SK-N-SH (cell line): ENCODE results near the gene THADA. TPM values are rescaled to one million over a fixed set of nuclear protein-coding genes. Genes with fewer than 3 reads are reported as not detected.

Source experiments
- CTCF ChIA-PET: fragments of 300-600, 350-600 bp; formaldehyde crosslinking; extraction: SDS; loops from one replicate; lab custom pipeline; 2021; lab: Yijun Ruan, JAX
- POLR2A ChIA-PET: fragments of 350-600 bp; sonication (Branson Sonifier 250); formaldehyde crosslinking; extraction: SDS; loops from one replicate; lab custom pipeline; 2020; ENCODE audit warnings: antibody characterized with exemption, inconsistent platforms; lab: Yijun Ruan, JAX
- DNase-seq: peaks from one replicate; pipeline ENCODE4 v3.0.0; 2012
- H2AFZ ChIP-seq: fragments of 200-600 bp; sonication (generic); 2 replicates; pipeline ENCODE4 v1.8.1; 2016; ENCODE audit warnings: antibody characterized with exemption, mild to moderate bottlenecking, low read depth
- H3F3A ChIP-seq: fragments of 200-600 bp; sonication (generic); replicated peaks from 2 replicates; pipeline ENCODE3; 2016; ENCODE audit warnings: antibody characterized with exemption, mild to moderate bottlenecking; ENCODE audit not compliant: insufficient read depth
- H3K27ac ChIP-seq, 2 experiments: fragments of 200-500 bp in 1 of 2; fragments of 200-600 bp in 1 of 2; sonication (Bioruptor generic) in 1 of 2; sonication (generic), shearing (Covaris generic) in 1 of 2; 2 replicates each; pipeline versions ENCODE4 v1.5.1 to v1.6.1; 2014 to 2016; ENCODE audit warnings: low read depth in 2 of 2, inconsistent platforms in 1 of 2, low read length in 1 of 2, mild to moderate bottlenecking in 1 of 2, mixed read lengths in 1 of 2
- H3K27me3 ChIP-seq: fragments of 200-600 bp; sonication (generic), shearing (Covaris generic); 2 replicates; pipeline ENCODE4 v1.6.1; 2016; ENCODE audit warnings: mixed run types; ENCODE audit not compliant: insufficient read depth
- H3K36me3 ChIP-seq, 2 experiments: fragments of 200-500 bp in 1 of 2; fragments of 200-600 bp in 1 of 2; sonication (Bioruptor generic) in 1 of 2; sonication (generic) in 1 of 2; replicated peaks in 1 of 2; 2 replicates each; pipeline versions ENCODE3 to v1.5.1; 2014 to 2016; ENCODE audit warnings: low read length in 1 of 2, mild to moderate bottlenecking in 1 of 2; ENCODE audit not compliant: insufficient read depth in 2 of 2, control insufficient read depth in 1 of 2
- H3K4me1 ChIP-seq, 2 experiments: fragments of 200-500 bp in 1 of 2; fragments of 200-600 bp in 1 of 2; sonication (Bioruptor generic) in 1 of 2; sonication (generic), shearing (Covaris generic) in 1 of 2; 2 replicates each; pipeline versions ENCODE4 v1.5.1 to v1.6.1; 2014 to 2016; ENCODE audit warnings: low read depth in 1 of 2, low read length in 1 of 2, mixed run types in 1 of 2; ENCODE audit not compliant: insufficient read depth in 2 of 2, control insufficient read depth in 1 of 2
- H3K4me2 ChIP-seq: fragments of 200-600 bp; sonication (generic), shearing (Covaris generic); 2 replicates; pipeline ENCODE4 v1.6.1; 2017; ENCODE audit warnings: mixed run types
- H3K4me3 ChIP-seq, 2 experiments: fragments of 200-500 bp in 1 of 2; fragments of 200-600 bp in 1 of 2; sonication (Bioruptor generic) in 1 of 2; sonication (generic), shearing (Covaris generic) in 1 of 2; 2 replicates each; pipeline versions ENCODE4 v1.5.1 to v1.8.1; 2014 to 2016; ENCODE audit warnings: low read depth in 2 of 2, inconsistent platforms in 1 of 2, low read length in 1 of 2, mild to moderate bottlenecking in 1 of 2, mixed read lengths in 1 of 2, moderate library complexity in 1 of 2
- H3K79me2 ChIP-seq: fragments of 200-600 bp; sonication (generic); 2 replicates; pipeline ENCODE4 v1.8.1; 2017; ENCODE audit warnings: mild to moderate bottlenecking; ENCODE audit not compliant: insufficient read depth
- H3K9ac ChIP-seq: fragments of 200-600 bp; sonication (generic); 2 replicates; pipeline ENCODE4 v1.6.1; 2017; ENCODE audit warnings: mixed run types
- H3K9me2 ChIP-seq: fragments of 200-600 bp; sonication (generic); 2 replicates; pipeline ENCODE4 v1.6.1; 2017; ENCODE audit warnings: mixed run types
- H3K9me3 ChIP-seq: fragments of 200-600 bp; sonication (generic); 2 replicates; pipeline ENCODE4 v1.6.1; 2017; ENCODE audit warnings: mixed run types, mild to moderate bottlenecking, moderate library complexity
- H4K20me1 ChIP-seq: fragments of 200-600 bp; sonication (generic); 2 replicates; pipeline ENCODE4 v1.6.1; 2017; ENCODE audit warnings: mild to moderate bottlenecking, mixed run types; ENCODE audit not compliant: insufficient read depth
- CHD2 ChIP-seq: fragments of 150-350 bp; IDR thresholded peaks from 2 replicates; pipeline ENCODE4 v1.6.1; 2018; ENCODE audit warnings: low read length; ENCODE audit not compliant: partially characterized antibody
- ELF1 ChIP-seq: IDR thresholded peaks from 2 replicates; pipeline ENCODE4 v1.4.0; 2012
- EP300 ChIP-seq, 2 experiments: IDR thresholded peaks; 2 replicates each; pipeline versions ENCODE4 v1.4.0 to v1.6.1; 2012; ENCODE audit warnings: borderline replicate concordance in 1 of 2, low read depth in 1 of 2, low read length in 1 of 2
- FOSL2 ChIP-seq: IDR thresholded peaks from 2 replicates; pipeline ENCODE4 v1.4.0; 2012; ENCODE audit warnings: low read depth, mild to moderate bottlenecking, moderate library complexity, borderline replicate concordance
- FOXJ3 ChIP-seq: sonication (generic); formaldehyde crosslinking; IDR thresholded peaks from 2 replicates; pipeline ENCODE4 v1.5.1; 2020; ENCODE audit warnings: mild to moderate bottlenecking, missing genetic modification reagents
- FOXM1 ChIP-seq: IDR thresholded peaks from 2 replicates; pipeline ENCODE4 v1.4.0; 2012; ENCODE audit warnings: low read depth, mild to moderate bottlenecking
- GATA2 ChIP-seq: sonication (generic); formaldehyde crosslinking; IDR thresholded peaks from 2 replicates; pipeline ENCODE4 v1.5.0; 2020; ENCODE audit warnings: mild to moderate bottlenecking, missing genetic modification reagents
- JUND ChIP-seq: IDR thresholded peaks from 2 replicates; pipeline ENCODE4 v1.4.0; 2012
- MXI1 ChIP-seq: IDR thresholded peaks from 2 replicates; pipeline ENCODE4 v1.6.1; 2012; ENCODE audit warnings: mild to moderate bottlenecking, low read depth, low read length, improper control_type of control experiment
- NFIC ChIP-seq: IDR thresholded peaks from 2 replicates; pipeline ENCODE4 v1.4.0; 2012; ENCODE audit warnings: borderline replicate concordance
- RAD21 ChIP-seq: IDR thresholded peaks from 2 replicates; pipeline ENCODE4 v1.6.1; 2012; ENCODE audit warnings: mild to moderate bottlenecking, low read length
- RCOR1 ChIP-seq: fragments of 150-350 bp; IDR thresholded peaks from 2 replicates; pipeline ENCODE4 v1.6.1; 2017; ENCODE audit warnings: antibody characterized with exemption, low read length
- TCF12 ChIP-seq: IDR thresholded peaks from 2 replicates; pipeline ENCODE4 v1.4.0; 2012
- TEAD4 ChIP-seq: IDR thresholded peaks from 2 replicates; pipeline ENCODE4 v1.4.0; 2012; ENCODE audit warnings: mild to moderate bottlenecking, borderline replicate concordance; ENCODE audit not compliant: insufficient read depth
- YY1 ChIP-seq: IDR thresholded peaks from 2 replicates; pipeline ENCODE4 v1.4.0; 2012; ENCODE audit warnings: low read depth, mild to moderate bottlenecking
- WGBS: methylation state at CpG from one replicate; pipeline ENCODE4 v1.1.6; 2017; ENCODE audit warnings: low lambda C conversion rate; 5-methylcytosine and 5-hydroxymethylcytosine counted together
- polyA plus RNA-seq, 3 experiments: library from polyadenylated mRNA; depleted of rRNA; stranded (reverse); fragments of >200 nt; gene quantifications; 2 replicates each; pipeline ENCODE4 v1.2.3, GENCODE V29; 2012
- TF ChIP-seq, protein P1 (sequence below): IDR thresholded peaks from 2 replicates; pipeline ENCODE4 v1.4.0; 2012; ENCODE audit warnings: low read depth, borderline replicate concordance
- TF ChIP-seq, protein P2 (sequence below): IDR thresholded peaks from 2 replicates; pipeline ENCODE4 v1.4.0; 2012; ENCODE audit warnings: low read depth, borderline replicate concordance
- TF ChIP-seq, protein P3 (sequence below): IDR thresholded peaks from 2 replicates; pipeline ENCODE4; 2012
- TF ChIP-seq, protein P4 (sequence below): IDR thresholded peaks from 2 replicates; pipeline ENCODE4 v1.6.1; 2012; ENCODE audit warnings: mild to moderate bottlenecking, low read depth, low read length, moderate library complexity

The THADA gene
- polyA plus RNA-seq, 1 of the 3 experiments (the other 2 are of a cell fraction), result 25.6 TPM

DNA sequence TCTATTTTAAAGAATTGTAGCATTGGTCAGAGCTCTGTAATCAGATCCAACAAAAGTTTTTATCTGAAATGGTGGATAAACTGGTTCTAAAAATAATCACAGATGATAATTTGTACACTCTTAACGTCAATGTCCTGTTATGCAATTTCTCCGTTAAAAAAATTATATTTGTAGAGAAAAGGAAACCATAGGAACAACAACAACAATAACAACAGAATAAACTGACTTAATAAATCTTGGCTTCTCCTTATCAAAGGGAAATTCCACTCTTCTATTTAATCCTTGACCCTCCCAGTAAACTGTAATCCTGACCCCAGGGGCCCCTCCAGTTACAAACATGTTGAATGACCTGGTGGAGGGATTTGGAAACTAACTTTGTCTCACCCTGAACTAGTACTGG, 290.8 kb downstream of the THADA start:
- H3K79me2 ChIP-seq, result no peaks in the 10 kb centered on the region
- ChIA-PET POLR2A (no interaction called here), CTCF (interaction anchor here (1.2 kb wide), 1 partner anchor 17 kb away, joined by 4 read pairs; no protein-coding TSS in a partner anchor)
- no peak for DNase-seq
- WGBS, result 66% methylated on average over 2 of the region's 2 CpGs
- H3K9me3 ChIP-seq, result no peaks in the 10 kb centered on the region
- H3K36me3 ChIP-seq, result peaks cover 0 to 3% of the 10 kb centered on the region in 2 experiments
- no peaks in the 10 kb centered on the region for H4K20me1 ChIP-seq
- no peak overlapping the region for H2AFZ ChIP-seq
- H3F3A ChIP-seq, result no peaks in the 10 kb centered on the region
- no peaks in the 10 kb centered on the region for H3K27me3 ChIP-seq
- H3K9me2 ChIP-seq, result no peaks in the 10 kb centered on the region
- H3K9ac ChIP-seq, result no peak overlapping the region
- H3K4me2 ChIP-seq, result no peak overlapping the region
- H3K4me3 ChIP-seq, result no peak overlapping the region
- no peak overlapping the region for H3K27ac ChIP-seq
- no peak for TF ChIP-seq TCF12
- no peak for TF ChIP-seq RAD21
- TF ChIP-seq RCOR1, result no peak
- TF ChIP-seq FOXM1, result no peak
- TF ChIP-seq, protein P1, sequence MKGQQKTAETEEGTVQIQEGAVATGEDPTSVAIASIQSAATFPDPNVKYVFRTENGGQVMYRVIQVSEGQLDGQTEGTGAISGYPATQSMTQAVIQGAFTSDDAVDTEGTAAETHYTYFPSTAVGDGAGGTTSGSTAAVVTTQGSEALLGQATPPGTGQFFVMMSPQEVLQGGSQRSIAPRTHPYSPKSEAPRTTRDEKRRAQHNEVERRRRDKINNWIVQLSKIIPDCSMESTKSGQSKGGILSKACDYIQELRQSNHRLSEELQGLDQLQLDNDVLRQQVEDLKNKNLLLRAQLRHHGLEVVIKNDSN, result no peak
- TF ChIP-seq JUND, result no peak
- no peak for TF ChIP-seq YY1
- no peak for TF ChIP-seq TEAD4
- TF ChIP-seq, protein P2, sequence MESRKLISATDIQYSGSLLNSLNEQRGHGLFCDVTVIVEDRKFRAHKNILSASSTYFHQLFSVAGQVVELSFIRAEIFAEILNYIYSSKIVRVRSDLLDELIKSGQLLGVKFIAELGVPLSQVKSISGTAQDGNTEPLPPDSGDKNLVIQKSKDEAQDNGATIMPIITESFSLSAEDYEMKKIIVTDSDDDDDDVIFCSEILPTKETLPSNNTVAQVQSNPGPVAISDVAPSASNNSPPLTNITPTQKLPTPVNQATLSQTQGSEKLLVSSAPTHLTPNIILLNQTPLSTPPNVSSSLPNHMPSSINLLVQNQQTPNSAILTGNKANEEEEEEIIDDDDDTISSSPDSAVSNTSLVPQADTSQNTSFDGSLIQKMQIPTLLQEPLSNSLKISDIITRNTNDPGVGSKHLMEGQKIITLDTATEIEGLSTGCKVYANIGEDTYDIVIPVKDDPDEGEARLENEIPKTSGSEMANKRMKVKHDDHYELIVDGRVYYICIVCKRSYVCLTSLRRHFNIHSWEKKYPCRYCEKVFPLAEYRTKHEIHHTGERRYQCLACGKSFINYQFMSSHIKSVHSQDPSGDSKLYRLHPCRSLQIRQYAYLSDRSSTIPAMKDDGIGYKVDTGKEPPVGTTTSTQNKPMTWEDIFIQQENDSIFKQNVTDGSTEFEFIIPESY, result no peak
- H3K4me1 ChIP-seq, result peaks cover 0 to 10% of the 10 kb centered on the region in 2 experiments; a peak in 1 of 4 replicates

DNA sequence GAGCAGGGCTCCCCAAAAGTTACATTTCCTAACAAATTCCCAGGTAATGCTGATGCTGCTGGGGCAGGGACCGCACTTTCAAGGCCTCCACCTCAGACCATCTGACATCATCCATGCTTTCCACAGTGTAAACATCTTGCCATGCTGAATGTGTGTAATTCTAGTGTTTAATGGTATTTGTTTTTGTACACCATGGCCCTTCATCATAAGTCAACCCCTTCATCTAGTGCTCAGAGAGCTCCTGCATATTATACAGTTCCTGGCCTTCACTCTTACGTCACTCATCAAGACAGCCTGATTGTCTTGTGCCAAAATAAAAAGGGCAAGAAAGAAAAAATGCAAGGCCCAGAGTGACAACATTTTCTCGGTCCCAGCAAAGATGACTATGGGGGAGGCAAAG, 291.9 kb downstream of the THADA start:
- TF ChIP-seq, protein P3, sequence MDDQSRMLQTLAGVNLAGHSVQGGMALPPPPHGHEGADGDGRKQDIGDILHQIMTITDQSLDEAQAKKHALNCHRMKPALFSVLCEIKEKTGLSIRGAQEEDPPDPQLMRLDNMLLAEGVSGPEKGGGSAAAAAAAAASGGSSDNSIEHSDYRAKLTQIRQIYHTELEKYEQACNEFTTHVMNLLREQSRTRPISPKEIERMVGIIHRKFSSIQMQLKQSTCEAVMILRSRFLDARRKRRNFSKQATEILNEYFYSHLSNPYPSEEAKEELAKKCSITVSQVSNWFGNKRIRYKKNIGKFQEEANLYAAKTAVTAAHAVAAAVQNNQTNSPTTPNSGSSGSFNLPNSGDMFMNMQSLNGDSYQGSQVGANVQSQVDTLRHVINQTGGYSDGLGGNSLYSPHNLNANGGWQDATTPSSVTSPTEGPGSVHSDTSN, result no peak
- TF ChIP-seq MXI1 (no peak), NFIC (no peak), FOSL2 (no peak), GATA2 (no peak), EP300 (IDR thresholded peaks at IDR 0.05; ENCODE audit: borderline replicate concordance in 1 of 2, low read depth in 1 of 2, low read length in 1 of 2) (no peak), CHD2 (no peak), FOXJ3 (CRISPR knock-in tag) (no peak), FOXM1 (no peak), ELF1 (no peak), JUND (no peak)
- TF ChIP-seq, protein P4, sequence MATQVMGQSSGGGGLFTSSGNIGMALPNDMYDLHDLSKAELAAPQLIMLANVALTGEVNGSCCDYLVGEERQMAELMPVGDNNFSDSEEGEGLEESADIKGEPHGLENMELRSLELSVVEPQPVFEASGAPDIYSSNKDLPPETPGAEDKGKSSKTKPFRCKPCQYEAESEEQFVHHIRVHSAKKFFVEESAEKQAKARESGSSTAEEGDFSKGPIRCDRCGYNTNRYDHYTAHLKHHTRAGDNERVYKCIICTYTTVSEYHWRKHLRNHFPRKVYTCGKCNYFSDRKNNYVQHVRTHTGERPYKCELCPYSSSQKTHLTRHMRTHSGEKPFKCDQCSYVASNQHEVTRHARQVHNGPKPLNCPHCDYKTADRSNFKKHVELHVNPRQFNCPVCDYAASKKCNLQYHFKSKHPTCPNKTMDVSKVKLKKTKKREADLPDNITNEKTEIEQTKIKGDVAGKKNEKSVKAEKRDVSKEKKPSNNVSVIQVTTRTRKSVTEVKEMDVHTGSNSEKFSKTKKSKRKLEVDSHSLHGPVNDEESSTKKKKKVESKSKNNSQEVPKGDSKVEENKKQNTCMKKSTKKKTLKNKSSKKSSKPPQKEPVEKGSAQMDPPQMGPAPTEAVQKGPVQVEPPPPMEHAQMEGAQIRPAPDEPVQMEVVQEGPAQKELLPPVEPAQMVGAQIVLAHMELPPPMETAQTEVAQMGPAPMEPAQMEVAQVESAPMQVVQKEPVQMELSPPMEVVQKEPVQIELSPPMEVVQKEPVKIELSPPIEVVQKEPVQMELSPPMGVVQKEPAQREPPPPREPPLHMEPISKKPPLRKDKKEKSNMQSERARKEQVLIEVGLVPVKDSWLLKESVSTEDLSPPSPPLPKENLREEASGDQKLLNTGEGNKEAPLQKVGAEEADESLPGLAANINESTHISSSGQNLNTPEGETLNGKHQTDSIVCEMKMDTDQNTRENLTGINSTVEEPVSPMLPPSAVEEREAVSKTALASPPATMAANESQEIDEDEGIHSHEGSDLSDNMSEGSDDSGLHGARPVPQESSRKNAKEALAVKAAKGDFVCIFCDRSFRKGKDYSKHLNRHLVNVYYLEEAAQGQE, result no peak
- H2AFZ ChIP-seq, result no peak overlapping the region
- no peaks in the 10 kb centered on the region for H3K27me3 ChIP-seq
- ChIA-PET CTCF (interaction anchor here (1.2 kb wide), 1 partner anchor 18 kb away, joined by 4 read pairs; no protein-coding TSS in a partner anchor), POLR2A (no interaction called here)
- H3K79me2 ChIP-seq, result no peaks in the 10 kb centered on the region
- peaks cover 0 to 3% of the 10 kb centered on the region in 2 experiments for H3K36me3 ChIP-seq
- H3K9me2 ChIP-seq, result no peaks in the 10 kb centered on the region
- no peaks in the 10 kb centered on the region for H3F3A ChIP-seq
- WGBS, result 97% methylated on average over 3 of the region's 3 CpGs
- no peak for DNase-seq
- no peak overlapping the region for H3K27ac ChIP-seq
- peaks cover 0 to 10% of the 10 kb centered on the region in 2 experiments; a peak in 2 of 4 replicates for H3K4me1 ChIP-seq
- no peaks in the 10 kb centered on the region for H3K9me3 ChIP-seq
- H3K4me2 ChIP-seq, result no peak overlapping the region
- H4K20me1 ChIP-seq, result no peaks in the 10 kb centered on the region
- H3K9ac ChIP-seq, result no peak overlapping the region
- H3K4me3 ChIP-seq, result no peak overlapping the region
